HEK293 (cell line): ENCODE data around the gene CAPN7.
A peak's percentile ranks its signal among the peaks of the same experiment; 100 is the strongest.

Source experiments
- GLIS1 ChIP-seq: fragments of 450-650 bp; formaldehyde crosslinking; IDR thresholded peaks from 2 replicates; pipeline ENCODE4 v1.5.1; 2016; ENCODE audit warnings: missing biosample characterization, missing genetic modification characterization
- KLF16 ChIP-seq: fragments of 450-650 bp; formaldehyde crosslinking; IDR thresholded peaks from 2 replicates; pipeline ENCODE4 v1.5.1; 2017; ENCODE audit warnings: missing biosample characterization, missing genetic modification characterization
- OSR2 ChIP-seq: fragments of 450-650 bp; formaldehyde crosslinking; IDR thresholded peaks from 2 replicates; pipeline ENCODE4 v1.5.1; 2016; ENCODE audit warnings: missing biosample characterization, missing genetic modification characterization
- REST ChIP-seq: fragments of 450-650 bp; formaldehyde crosslinking; IDR thresholded peaks from 2 replicates; pipeline ENCODE4 v1.5.1; 2016; ENCODE audit warnings: missing biosample characterization, missing genetic modification characterization
- WT1 ChIP-seq: fragments of 450-650 bp; formaldehyde crosslinking; IDR thresholded peaks from 2 replicates; pipeline ENCODE4 v1.5.1; 2016; ENCODE audit warnings: missing biosample characterization, missing genetic modification characterization
- ZBTB17 ChIP-seq: fragments of 450-650 bp; formaldehyde crosslinking; IDR thresholded peaks from 2 replicates; pipeline ENCODE4 v1.5.1; 2016; ENCODE audit warnings: missing biosample characterization, missing genetic modification characterization
- ZBTB7A ChIP-seq: fragments of 450-650 bp; formaldehyde crosslinking; IDR thresholded peaks from 2 replicates; pipeline ENCODE4 v1.5.1; 2016; ENCODE audit warnings: low read depth, missing biosample characterization, missing genetic modification characterization
- ZBTB8A ChIP-seq: fragments of 450-650 bp; formaldehyde crosslinking; IDR thresholded peaks from 2 replicates; pipeline ENCODE4 v1.5.1; 2016; ENCODE audit warnings: missing biosample characterization, missing genetic modification characterization
- ZFHX2 ChIP-seq: fragments of 450-650 bp; formaldehyde crosslinking; conservative IDR thresholded peaks from 2 replicates; pipeline ENCODE4 v1.5.1; 2016; ENCODE audit warnings: missing biosample characterization, missing genetic modification characterization
- ZNF18 ChIP-seq: fragments of 450-650 bp; formaldehyde crosslinking; IDR thresholded peaks from 2 replicates; pipeline ENCODE4 v1.5.1; 2016; ENCODE audit warnings: missing biosample characterization, missing genetic modification characterization
- ZNF202 ChIP-seq: fragments of 450-650 bp; formaldehyde crosslinking; IDR thresholded peaks from 2 replicates; pipeline ENCODE4 v1.5.1; 2016; ENCODE audit warnings: missing biosample characterization, missing genetic modification characterization, borderline replicate concordance
- ZNF221 ChIP-seq: fragments of 450-650 bp; formaldehyde crosslinking; IDR thresholded peaks from 2 replicates; pipeline ENCODE4 v1.5.1; 2017; ENCODE audit warnings: missing biosample characterization, missing genetic modification characterization, borderline replicate concordance
- ZNF335 ChIP-seq: fragments of 450-650 bp; formaldehyde crosslinking; conservative IDR thresholded peaks from 2 replicates; pipeline ENCODE4 v1.5.1; 2016; ENCODE audit warnings: missing biosample characterization, missing genetic modification characterization
- ZNF362 ChIP-seq: fragments of 450-650 bp; formaldehyde crosslinking; IDR thresholded peaks from 2 replicates; pipeline ENCODE4 v1.5.1; 2016; ENCODE audit warnings: missing biosample characterization, missing genetic modification characterization
- ZNF394 ChIP-seq: fragments of 450-650 bp; formaldehyde crosslinking; IDR thresholded peaks from 2 replicates; pipeline ENCODE4 v1.5.1; 2016; ENCODE audit warnings: missing biosample characterization, missing genetic modification characterization, mild to moderate bottlenecking, moderate library complexity, borderline replicate concordance
- ZNF404 ChIP-seq: fragments of 450-650 bp; formaldehyde crosslinking; IDR thresholded peaks from 2 replicates; pipeline ENCODE4 v1.5.1; 2017; ENCODE audit warnings: missing biosample characterization, missing genetic modification characterization
- ZNF521 ChIP-seq: fragments of 450-650 bp; formaldehyde crosslinking; IDR thresholded peaks from 2 replicates; pipeline ENCODE4 v1.5.1; 2017; ENCODE audit warnings: missing biosample characterization, mild to moderate bottlenecking, missing genetic modification characterization
- ZNF544 ChIP-seq: fragments of 450-650 bp; formaldehyde crosslinking; IDR thresholded peaks from 2 replicates; pipeline ENCODE4 v1.5.0; 2017; ENCODE audit warnings: missing biosample characterization, missing genetic modification characterization
- ZNF555 ChIP-seq: fragments of 450-650 bp; formaldehyde crosslinking; conservative IDR thresholded peaks from 2 replicates; pipeline ENCODE4 v1.5.1; 2017; ENCODE audit warnings: missing biosample characterization, mild to moderate bottlenecking, missing genetic modification characterization, inconsistent platforms
- ZNF561 ChIP-seq: fragments of 450-650 bp; IDR thresholded peaks from 2 replicates; pipeline ENCODE4 v1.5.1; 2018; ENCODE audit warnings: missing biosample characterization, missing genetic modification characterization, borderline replicate concordance
- ZNF621 ChIP-seq: fragments of 450-650 bp; formaldehyde crosslinking; IDR thresholded peaks from 2 replicates; pipeline ENCODE4 v1.5.1; 2017; ENCODE audit warnings: missing biosample characterization, missing genetic modification characterization
- ZNF624 ChIP-seq: fragments of 450-650 bp; formaldehyde crosslinking; IDR thresholded peaks from 2 replicates; pipeline ENCODE4 v1.5.1; 2017; ENCODE audit warnings: missing biosample characterization, missing genetic modification characterization
- ZNF629 ChIP-seq: fragments of 450-650 bp; formaldehyde crosslinking; IDR thresholded peaks from 2 replicates; pipeline ENCODE4 v1.5.1; 2017; ENCODE audit warnings: missing biosample characterization, missing genetic modification characterization
- ZNF747 ChIP-seq: fragments of 450-650 bp; formaldehyde crosslinking; IDR thresholded peaks from 2 replicates; pipeline ENCODE4 v1.5.1; 2016; ENCODE audit warnings: missing biosample characterization, missing genetic modification characterization
- ZNF791 ChIP-seq: fragments of 450-650 bp; formaldehyde crosslinking; IDR thresholded peaks from 2 replicates; pipeline ENCODE4 v1.5.1; 2016; ENCODE audit warnings: missing biosample characterization, missing genetic modification characterization
- ZXDB ChIP-seq: fragments of 450-650 bp; formaldehyde crosslinking; IDR thresholded peaks from 2 replicates; pipeline ENCODE4 v1.5.1; 2016; ENCODE audit warnings: missing biosample characterization, missing genetic modification characterization
- TF ChIP-seq, protein P1 (sequence below): fragments of 450-650 bp; formaldehyde crosslinking; IDR thresholded peaks from 2 replicates; pipeline ENCODE4 v1.5.1; 2017; ENCODE audit warnings: missing biosample characterization, missing genetic modification characterization
- TF ChIP-seq, protein P2 (sequence below): fragments of 450-650 bp; formaldehyde crosslinking; IDR thresholded peaks from 2 replicates; pipeline ENCODE4 v1.5.1; 2016; ENCODE audit warnings: missing biosample characterization, missing genetic modification characterization
- TF ChIP-seq, protein P3 (sequence below): fragments of 450-650 bp; IDR thresholded peaks from 2 replicates; pipeline ENCODE4 v1.5.1; 2018; ENCODE audit warnings: missing biosample characterization, missing genetic modification characterization

CAPN7 gene

DNA sequence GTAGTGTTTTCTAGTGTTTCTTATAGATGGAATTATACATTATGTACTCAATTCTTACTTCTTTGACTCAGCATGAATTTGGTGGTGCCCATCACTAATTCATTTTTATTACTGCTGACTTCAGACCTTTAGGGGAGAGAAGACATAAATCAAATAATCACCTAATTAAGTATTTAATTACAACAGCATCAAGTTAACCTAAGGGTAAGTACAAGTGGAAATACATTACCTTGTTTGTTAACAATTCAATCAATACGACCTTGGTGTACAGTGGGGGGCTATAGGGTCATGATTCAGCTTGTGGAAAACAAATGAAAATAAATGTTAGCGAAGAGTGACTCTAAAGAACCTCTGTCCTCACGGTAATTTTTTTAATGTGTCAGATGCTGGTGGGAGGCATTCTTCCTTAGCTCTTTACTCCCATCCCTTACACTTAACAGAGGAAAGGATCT lies 538 bp upstream of the CAPN7 start (continued):
- no peak for TF ChIP-seq ZNF18 (tag by site-specific recombination)
- no peak for TF ChIP-seq ZNF544 (tag by site-specific recombination)
- TF ChIP-seq ZBTB8A: no peak
- no peak for TF ChIP-seq KLF16 (tag by site-specific recombination)
- TF ChIP-seq ZFHX2 (tag by site-specific recombination): no peak
- TF ChIP-seq ZBTB7A (tag by site-specific recombination): no peak; the same call in 1 of the 2 replicates
- peak; percentile 5; the same call in 1 of the 2 replicates for TF ChIP-seq ZXDB (tag by site-specific recombination)
- TF ChIP-seq ZBTB17 (tag by site-specific recombination): no peak
- TF ChIP-seq ZNF629 (tag by site-specific recombination): peak; percentile 57
- peak; percentile 25; the same call in 1 of the 2 replicates for TF ChIP-seq WT1 (tag by site-specific recombination)
- TF ChIP-seq, protein P1, sequence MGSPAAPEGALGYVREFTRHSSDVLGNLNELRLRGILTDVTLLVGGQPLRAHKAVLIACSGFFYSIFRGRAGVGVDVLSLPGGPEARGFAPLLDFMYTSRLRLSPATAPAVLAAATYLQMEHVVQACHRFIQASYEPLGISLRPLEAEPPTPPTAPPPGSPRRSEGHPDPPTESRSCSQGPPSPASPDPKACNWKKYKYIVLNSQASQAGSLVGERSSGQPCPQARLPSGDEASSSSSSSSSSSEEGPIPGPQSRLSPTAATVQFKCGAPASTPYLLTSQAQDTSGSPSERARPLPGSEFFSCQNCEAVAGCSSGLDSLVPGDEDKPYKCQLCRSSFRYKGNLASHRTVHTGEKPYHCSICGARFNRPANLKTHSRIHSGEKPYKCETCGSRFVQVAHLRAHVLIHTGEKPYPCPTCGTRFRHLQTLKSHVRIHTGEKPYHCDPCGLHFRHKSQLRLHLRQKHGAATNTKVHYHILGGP (tag by site-specific recombination): 0 out of 2 replicates have a peak, but pooled peaks have one; percentile 18
- no peak for TF ChIP-seq ZNF521 (tag by site-specific recombination)
- TF ChIP-seq ZNF362 (tag by site-specific recombination): no peak
- TF ChIP-seq ZNF335: peak; percentile 26
- TF ChIP-seq ZNF791: no peak
- TF ChIP-seq GLIS1 (tag by site-specific recombination): no peak
- no peak for TF ChIP-seq ZNF221 (tag by site-specific recombination)
- TF ChIP-seq ZNF621 (tag by site-specific recombination): no peak
- TF ChIP-seq ZNF555 (tag by site-specific recombination): no peak
- no peak for TF ChIP-seq ZNF747 (tag by site-specific recombination)
- no peak for TF ChIP-seq ZNF561 (tag by site-specific recombination)
- 0 out of 2 replicates have a peak, but pooled peaks have one; percentile 13 for TF ChIP-seq ZNF394 (tag by site-specific recombination)
- TF ChIP-seq REST: no peak
- TF ChIP-seq OSR2 (tag by site-specific recombination): no peak
- no peak for TF ChIP-seq ZNF624 (tag by site-specific recombination)
- TF ChIP-seq, protein P2, sequence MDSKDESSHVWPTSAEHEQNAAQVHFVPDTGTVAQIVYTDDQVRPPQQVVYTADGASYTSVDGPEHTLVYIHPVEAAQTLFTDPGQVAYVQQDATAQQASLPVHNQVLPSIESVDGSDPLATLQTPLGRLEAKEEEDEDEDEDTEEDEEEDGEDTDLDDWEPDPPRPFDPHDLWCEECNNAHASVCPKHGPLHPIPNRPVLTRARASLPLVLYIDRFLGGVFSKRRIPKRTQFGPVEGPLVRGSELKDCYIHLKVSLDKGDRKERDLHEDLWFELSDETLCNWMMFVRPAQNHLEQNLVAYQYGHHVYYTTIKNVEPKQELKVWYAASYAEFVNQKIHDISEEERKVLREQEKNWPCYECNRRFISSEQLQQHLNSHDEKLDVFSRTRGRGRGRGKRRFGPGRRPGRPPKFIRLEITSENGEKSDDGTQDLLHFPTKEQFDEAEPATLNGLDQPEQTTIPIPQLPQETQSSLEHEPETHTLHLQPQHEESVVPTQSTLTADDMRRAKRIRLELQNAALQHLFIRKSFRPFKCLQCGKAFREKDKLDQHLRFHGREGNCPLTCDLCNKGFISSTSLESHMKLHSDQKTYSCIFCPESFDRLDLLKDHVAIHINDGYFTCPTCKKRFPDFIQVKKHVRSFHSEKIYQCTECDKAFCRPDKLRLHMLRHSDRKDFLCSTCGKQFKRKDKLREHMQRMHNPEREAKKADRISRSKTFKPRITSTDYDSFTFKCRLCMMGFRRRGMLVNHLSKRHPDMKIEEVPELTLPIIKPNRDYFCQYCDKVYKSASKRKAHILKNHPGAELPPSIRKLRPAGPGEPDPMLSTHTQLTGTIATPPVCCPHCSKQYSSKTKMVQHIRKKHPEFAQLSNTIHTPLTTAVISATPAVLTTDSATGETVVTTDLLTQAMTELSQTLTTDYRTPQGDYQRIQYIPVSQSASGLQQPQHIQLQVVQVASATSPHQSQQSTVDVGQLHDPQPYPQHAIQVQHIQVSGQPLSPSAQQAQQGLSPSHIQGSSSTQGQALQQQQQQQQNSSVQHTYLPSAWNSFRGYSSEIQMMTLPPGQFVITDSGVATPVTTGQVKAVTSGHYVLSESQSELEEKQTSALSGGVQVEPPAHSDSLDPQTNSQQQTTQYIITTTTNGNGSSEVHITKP (tag by site-specific recombination): no peak
- TF ChIP-seq ZNF404 (tag by site-specific recombination): no peak
- TF ChIP-seq ZNF202: no peak
- TF ChIP-seq, protein P3, sequence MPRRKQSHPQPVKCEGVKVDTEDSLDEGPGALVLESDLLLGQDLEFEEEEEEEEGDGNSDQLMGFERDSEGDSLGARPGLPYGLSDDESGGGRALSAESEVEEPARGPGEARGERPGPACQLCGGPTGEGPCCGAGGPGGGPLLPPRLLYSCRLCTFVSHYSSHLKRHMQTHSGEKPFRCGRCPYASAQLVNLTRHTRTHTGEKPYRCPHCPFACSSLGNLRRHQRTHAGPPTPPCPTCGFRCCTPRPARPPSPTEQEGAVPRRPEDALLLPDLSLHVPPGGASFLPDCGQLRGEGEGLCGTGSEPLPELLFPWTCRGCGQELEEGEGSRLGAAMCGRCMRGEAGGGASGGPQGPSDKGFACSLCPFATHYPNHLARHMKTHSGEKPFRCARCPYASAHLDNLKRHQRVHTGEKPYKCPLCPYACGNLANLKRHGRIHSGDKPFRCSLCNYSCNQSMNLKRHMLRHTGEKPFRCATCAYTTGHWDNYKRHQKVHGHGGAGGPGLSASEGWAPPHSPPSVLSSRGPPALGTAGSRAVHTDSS: no peak
